NCI-H748 (cell line): ENCODE data around the gene FAM78A.

Experiments
- DNase-seq: peaks from one replicate; lab custom pipeline; 2025; ENCODE audit not compliant: unreplicated experiment; lab: John Stamatoyannopoulos, UW

FAM78A gene

GRCh38 chr9:131303381-131304321, 27.3 kb upstream of the FAM78A start:
- DNase-seq, result no peak

- peak; percentile 20 for DNase-seq
Observed at GRCh38 chr9:131302244-131303075, 26.1 kb upstream of the FAM78A start.

- no peak for DNase-seq
Observed at GRCh38 chr9:131300444-131300843, 24.1 kb upstream of the FAM78A start.

DNA sequence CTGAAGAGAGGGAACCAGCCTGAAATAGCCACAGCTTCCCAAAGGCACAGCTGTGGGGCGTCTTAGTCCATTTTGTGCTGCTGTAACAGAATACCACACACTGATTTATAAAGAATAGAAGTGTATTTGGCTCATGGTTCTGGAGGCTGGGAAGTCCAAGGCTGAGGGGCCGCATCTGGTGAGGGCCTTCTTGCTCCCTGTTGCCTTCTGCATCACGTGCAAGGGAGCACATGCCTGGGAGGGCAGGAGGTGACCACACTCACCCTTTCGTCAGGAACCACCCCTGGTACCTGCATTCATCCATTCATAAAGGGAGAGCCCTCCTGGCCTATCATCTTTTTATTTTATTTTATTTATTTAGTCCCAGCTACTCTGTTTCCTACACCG, 23.6 kb upstream of the FAM78A start:
- DNase-seq, result no peak

DNA sequence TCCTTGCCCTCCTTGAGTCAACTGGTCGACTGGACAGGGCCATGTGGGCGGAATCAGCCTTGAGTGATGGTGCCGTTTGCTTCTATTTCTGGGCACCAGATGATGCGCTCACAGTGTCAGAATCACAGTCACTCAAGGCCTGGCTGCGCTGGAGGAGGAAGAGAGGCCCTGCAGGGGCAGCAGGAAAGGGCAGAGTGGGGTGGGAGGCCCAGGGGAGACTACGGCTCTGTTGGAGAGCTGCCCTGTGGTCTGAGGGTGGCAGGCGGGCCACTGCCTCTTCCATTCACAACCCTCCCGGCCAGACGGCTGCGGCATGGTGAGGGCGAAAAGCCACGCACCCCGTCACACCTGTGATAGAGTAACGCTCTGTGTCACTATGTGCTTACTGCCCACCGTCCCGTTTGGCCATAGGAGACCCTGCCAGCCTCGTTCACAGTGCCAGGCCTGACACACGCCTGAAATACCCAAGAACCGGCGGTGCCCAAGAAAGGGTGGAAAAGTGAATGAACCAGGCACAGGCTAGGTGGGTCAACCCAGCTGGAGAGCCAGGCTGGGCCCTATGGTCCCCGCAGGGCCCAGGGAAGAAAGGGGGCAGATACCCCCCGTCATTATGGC, 23.1 kb upstream of the FAM78A start:
- DNase-seq, result no peak

- no peak for DNase-seq
Observed at GRCh38 chr9:131298816-131299215, 22.5 kb upstream of the FAM78A start.

DNA sequence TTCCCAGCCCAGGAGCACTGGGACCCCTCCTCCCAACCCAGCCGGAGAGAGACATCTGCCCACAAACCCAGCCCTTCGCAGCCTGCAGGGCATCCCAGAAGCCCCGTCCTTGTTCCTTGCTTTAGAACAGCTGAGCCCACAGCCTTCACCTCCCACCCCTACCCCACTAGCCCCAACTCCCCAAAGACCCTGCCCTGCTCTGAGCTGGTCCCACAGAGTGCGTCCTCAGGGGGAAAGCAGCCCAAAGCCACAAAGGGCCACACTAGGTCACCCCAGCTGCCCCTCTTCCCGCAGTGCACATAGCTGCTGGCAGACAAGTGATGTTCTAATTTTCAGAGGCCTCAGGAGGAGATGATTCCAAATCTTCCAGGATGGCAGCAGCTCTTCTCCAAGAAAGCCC, 22.0 kb upstream of the FAM78A start:
- DNase-seq, result no peak

DNA sequence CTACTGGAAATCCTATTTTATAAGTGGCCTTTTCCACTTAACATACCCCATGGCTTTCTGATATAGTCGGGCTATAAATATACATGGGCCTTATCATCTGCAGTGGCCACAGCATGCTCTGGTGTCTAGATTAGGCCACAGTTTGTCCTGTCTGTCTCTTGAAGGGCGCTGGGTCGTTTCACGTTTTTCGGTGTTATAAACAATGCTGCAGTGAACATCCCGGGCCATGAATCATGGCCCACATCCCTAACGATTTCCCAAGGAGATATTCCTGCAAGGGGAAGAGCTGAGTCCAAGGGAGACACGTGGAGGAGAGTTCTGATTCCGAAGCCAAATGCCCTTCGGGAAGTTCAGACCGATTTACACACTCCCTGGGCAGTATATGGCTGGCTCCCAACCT, 21.6 kb upstream of the FAM78A start:
- no peak for DNase-seq

DNA sequence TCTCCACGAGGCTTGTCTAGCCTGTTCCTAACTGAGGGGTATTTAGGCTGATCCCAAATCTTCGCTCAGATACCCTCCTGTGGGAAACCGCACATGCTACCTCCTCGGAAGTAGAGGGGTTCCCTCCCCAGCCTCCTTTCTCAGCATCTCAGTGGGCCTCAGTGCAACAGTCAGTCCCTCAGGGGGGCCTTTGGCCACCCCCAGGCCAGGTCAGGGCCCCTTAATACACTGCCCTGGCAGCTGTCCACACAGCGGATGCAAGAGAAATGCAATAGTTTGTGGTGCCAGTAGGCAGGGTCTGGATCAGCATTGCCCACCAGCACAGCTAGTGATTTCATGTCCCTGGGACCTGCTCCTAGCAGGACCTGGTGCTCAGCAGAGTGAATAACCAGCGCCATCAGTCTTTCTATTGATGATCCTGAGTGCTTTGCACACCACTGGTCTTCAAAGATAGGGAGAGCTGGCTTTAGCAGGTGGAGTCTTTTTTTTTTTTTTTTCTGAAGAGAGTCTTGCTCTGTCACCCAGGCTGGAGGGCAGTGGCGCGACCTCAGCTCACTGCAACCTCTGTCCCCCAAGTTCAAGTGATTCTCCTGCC, 20.7 kb upstream of the FAM78A start:
- no peak for DNase-seq

GRCh38 chr9:131296460-131296859, 20.1 kb upstream of the FAM78A start:
- DNase-seq, result no peak

DNA sequence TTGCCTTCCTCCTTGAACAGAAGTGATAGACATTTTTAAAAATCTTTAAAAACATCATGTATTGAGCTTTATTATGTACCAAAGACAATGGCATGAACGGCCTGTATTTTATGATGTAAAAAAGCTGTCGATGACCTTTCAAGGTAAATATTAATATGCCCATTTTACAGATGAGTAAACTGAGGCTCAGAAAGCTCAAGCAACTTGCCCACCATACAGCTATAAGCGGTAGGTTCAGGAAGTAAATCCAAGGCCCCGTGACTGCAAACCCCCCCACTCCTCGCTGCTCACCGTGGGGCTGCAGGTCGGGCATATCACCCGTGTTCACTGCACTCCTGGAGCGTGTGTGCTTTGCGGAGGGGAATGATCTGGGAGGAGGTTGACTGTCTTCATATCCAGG, 16.6 kb upstream of the FAM78A start:
- no peak for DNase-seq

- DNase-seq, result no peak
Observed at GRCh38 chr9:131291795-131292315, 15.5 kb upstream of the FAM78A start.

DNA sequence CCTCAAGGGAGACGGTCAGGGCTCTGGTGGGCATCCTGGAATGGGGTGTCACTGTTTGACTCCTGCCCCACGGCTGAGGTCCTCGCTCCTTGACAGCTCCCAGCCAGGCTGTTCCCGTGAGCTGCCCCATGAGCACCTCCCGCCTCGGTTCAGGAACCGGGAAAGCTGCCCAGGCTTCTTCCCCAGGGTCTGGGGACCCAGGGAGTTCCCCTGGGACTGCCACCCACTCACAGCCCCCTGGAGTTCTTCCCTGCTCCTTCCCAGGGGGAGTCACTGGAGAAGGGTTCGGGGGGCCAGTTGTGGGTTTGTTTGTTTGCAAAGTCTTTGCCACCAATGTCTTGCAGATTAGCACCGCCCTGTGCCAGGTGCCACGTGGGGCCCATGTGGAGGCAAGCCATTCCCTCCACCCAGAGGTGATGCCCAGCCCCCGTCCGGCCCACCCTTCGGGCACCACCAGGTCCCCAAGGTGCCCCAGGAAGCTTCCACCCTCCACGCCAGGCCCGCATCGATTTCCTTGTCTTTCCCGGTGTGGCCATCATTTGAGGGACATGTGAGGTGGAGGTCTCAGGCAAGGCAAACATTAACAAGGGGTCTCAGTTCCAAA, 14.6 kb upstream of the FAM78A start:
- DNase-seq, result no peak

- DNase-seq, result no peak
Observed at GRCh38 chr9:131290036-131290766, 13.9 kb upstream of the FAM78A start.

DNA sequence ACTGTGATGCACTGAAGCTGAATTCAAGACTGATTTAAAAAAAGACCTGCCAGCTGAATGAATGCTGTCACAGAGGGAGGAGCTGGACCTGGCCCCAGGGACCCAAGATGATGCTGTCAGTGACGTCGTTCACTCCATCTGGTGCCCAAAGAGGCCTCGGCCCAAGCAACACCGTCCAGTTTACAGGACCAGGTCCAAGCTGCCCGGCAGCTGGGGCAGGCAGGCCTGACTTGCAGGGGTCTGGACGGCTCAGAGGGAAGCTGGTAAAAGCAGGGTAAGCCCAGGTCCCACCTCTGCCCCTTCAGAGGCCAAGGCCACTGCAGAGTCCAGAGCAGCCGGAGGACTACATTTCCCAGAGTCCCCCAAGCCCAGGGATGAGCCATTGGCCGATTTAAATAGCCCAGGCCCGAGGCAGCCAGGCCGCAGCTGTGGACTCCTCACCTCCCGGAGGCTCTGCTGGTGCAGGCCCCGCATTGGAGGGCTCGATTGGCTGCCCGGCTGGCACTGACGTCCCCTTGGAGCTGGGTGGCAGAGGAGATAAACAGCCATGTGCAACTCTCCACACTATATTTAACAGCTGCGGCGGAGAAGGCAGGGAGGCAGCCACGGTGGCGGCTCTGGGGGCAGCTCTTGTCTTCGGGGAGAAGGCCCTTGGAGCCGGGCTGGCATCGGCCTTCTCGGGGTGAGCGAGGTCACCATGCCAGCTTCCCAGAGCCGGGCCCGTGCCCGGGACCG, 13.2 kb upstream of the FAM78A start, which contains the start of gene PLPP7:
PLPP7 (plus strand) TSS at position 423 of the 735 bp plus-strand sequence; CDS start at position 698, 275 bp downstream.
- no peak for DNase-seq

- no peak for DNase-seq
Observed at GRCh38 chr9:131288217-131288616, 11.9 kb upstream of the FAM78A start.

GRCh38 chr9:131287359-131287758, 11.0 kb upstream of the FAM78A start:
- no peak for DNase-seq

GRCh38 chr9:131284856-131285255, 8.5 kb upstream of the FAM78A start:
- no peak for DNase-seq
